B cell (primary cell): ENCODE measurements around the gene METTL27. TPM values are rescaled to one million over a fixed set of nuclear protein-coding genes. Genes with fewer than 3 reads are reported as not detected.

ENCODE experiments used
- ATAC-seq: fragments of 200-7000 bp; cut with Tn5 transposase; one replicate; pipeline ENCODE4 v1.10.0; 2021; ENCODE audit warnings: low read depth, mild to moderate bottlenecking, moderate number of reproducible peaks, moderate library complexity
- CTCF ChIA-PET: fragments of 350-600 bp; sonication (Branson Sonifier 250); formaldehyde crosslinking; loops from one replicate; lab custom pipeline; 2021; ENCODE audit warnings: antibody characterized with exemption, inconsistent platforms; lab: Charles Lee
- POLR2A ChIA-PET: fragments of 350-600 bp; sonication (Branson Sonifier 250); formaldehyde crosslinking; loops from one replicate; lab custom pipeline; 2021; ENCODE audit warnings: antibody characterized with exemption; lab: Charles Lee
- DNase-seq: peaks from one replicate; pipeline ENCODE4 v3.0.0; 2013
- H2AFZ ChIP-seq: 2 replicates; pipeline ENCODE4 v1.6.1; 2012; ENCODE audit warnings: mild to moderate bottlenecking, low read depth, low read length; ENCODE audit not compliant: insufficient read depth, poor library complexity, severe bottlenecking
- H3K27ac ChIP-seq, 2 donors: 1 replicate in 1 of 2; 2 replicates in 1 of 2; pipeline ENCODE4 v1.5.1; 2012 to 2013; ENCODE audit warnings: low read length in 2 of 2, mild to moderate bottlenecking in 2 of 2, moderate library complexity in 1 of 2
- H3K27me3 ChIP-seq, 4 experiments: fragments of 200-600 bp in 1 of 4; sonication (generic) in 1 of 4; replicated peaks in 1 of 4; 1 replicate in 2 of 4; 2 replicates in 2 of 4; pipeline versions ENCODE4 v1.6.1 to v1.7.0; 2013 to 2016; ENCODE audit warnings: low read length in 3 of 4, mild to moderate bottlenecking in 2 of 4, mixed read lengths in 1 of 4, moderate library complexity in 1 of 4; ENCODE audit not compliant: insufficient read depth in 4 of 4, control insufficient read depth in 3 of 4; ENCODE audit errors: control extremely low read depth in 1 of 4
- H3K36me3 ChIP-seq, 2 experiments: replicated peaks in 1 of 2; 1 replicate in 1 of 2; 2 replicates in 1 of 2; pipeline versions ENCODE4 v1.6.1 to v1.7.1; 2013; ENCODE audit warnings: low read length in 1 of 2; ENCODE audit not compliant: insufficient read depth in 2 of 2, control insufficient read depth in 1 of 2; ENCODE audit errors: control extremely low read depth in 1 of 2, extremely low read depth in 1 of 2
- H3K4me1 ChIP-seq, 2 donors: fragments of 200-600 bp in 1 of 2; sonication (generic) in 1 of 2; 1 replicate in 1 of 2; 2 replicates in 1 of 2; pipeline versions ENCODE4 v1.5.1 to v1.6.1; 2013 to 2017; ENCODE audit warnings: low read length in 2 of 2; ENCODE audit not compliant: control insufficient read depth in 2 of 2, insufficient read depth in 2 of 2
- H3K4me2 ChIP-seq: replicated peaks from 2 replicates; pipeline ENCODE3; 2012; ENCODE audit warnings: mild to moderate bottlenecking, low read depth, low read length; ENCODE audit not compliant: poor library complexity, severe bottlenecking
- H3K4me3 ChIP-seq, 5 experiments: fragments of 200-600 bp in 1 of 5; sonication (generic) in 1 of 5; 1 replicate in 3 of 5; 2 replicates in 2 of 5; pipeline versions ENCODE4 v1.5.1 to v1.7.0; 2011 to 2016; ENCODE audit warnings: low read length in 4 of 5, mild to moderate bottlenecking in 4 of 5, low read depth in 2 of 5, control low read depth in 1 of 5, moderate library complexity in 1 of 5; ENCODE audit not compliant: insufficient read depth in 1 of 5; ENCODE audit errors: control extremely low read depth in 1 of 5, extremely low read depth in 1 of 5
- H3K79me2 ChIP-seq: fragments of 200-600 bp; sonication (generic); one replicate; pipeline ENCODE4 v1.6.0; 2016; ENCODE audit warnings: low read length; ENCODE audit not compliant: control insufficient read depth, insufficient read depth
- H3K9ac ChIP-seq: fragments of 200-600 bp; sonication (generic); 2 replicates; pipeline ENCODE4 v1.6.1; 2017; ENCODE audit warnings: mild to moderate bottlenecking, low read length, moderate library complexity
- H3K9me3 ChIP-seq, 3 donors: one replicate each; pipeline versions ENCODE4 v1.6.1 to v1.7.1; 2013; ENCODE audit warnings: low read length in 2 of 3; ENCODE audit not compliant: control insufficient read depth in 2 of 3, insufficient read depth in 1 of 3; ENCODE audit errors: control extremely low read depth in 1 of 3
- H4K20me1 ChIP-seq: 2 replicates; pipeline ENCODE4 v1.6.0; 2012; ENCODE audit warnings: mild to moderate bottlenecking, low read length; ENCODE audit not compliant: insufficient read depth, control insufficient read depth, poor library complexity, severe bottlenecking
- H3K27ac Mint-ChIP-seq: one replicate; pipeline ENCODE4 v1.8.0; 2021; ENCODE audit warnings: mixed read lengths
- H3K27me3 Mint-ChIP-seq: one replicate; pipeline ENCODE4 v1.8.0; 2021; ENCODE audit warnings: mixed read lengths
- H3K4me1 Mint-ChIP-seq: one replicate; pipeline ENCODE4 v1.8.0; 2021; ENCODE audit warnings: mixed read lengths
- H3K4me3 Mint-ChIP-seq: one replicate; pipeline ENCODE4 v1.8.0; 2021; ENCODE audit warnings: mixed read lengths
- H3K9me3 Mint-ChIP-seq: one replicate; pipeline ENCODE4 v1.8.0; 2022; ENCODE audit warnings: mixed read lengths; ENCODE audit not compliant: insufficient read depth
- EZH2 ChIP-seq: IDR thresholded peaks from 2 replicates; pipeline ENCODE4 v1.6.1; 2012; ENCODE audit warnings: borderline replicate concordance, low read depth, mild to moderate bottlenecking, moderate library complexity, low read length; ENCODE audit not compliant: insufficient read depth, poor library complexity, severe bottlenecking
- WGBS: methylation state at CpG from one replicate; pipeline ENCODE4 v1.1.5; 2013; ENCODE audit warnings: missing lambda C conversion rate; ENCODE audit not compliant: insufficient coverage; 5-methylcytosine and 5-hydroxymethylcytosine counted together
- intact Hi-C: fragments of 100-400 bp; cut with micrococcal nuclease; formaldehyde crosslinking; loops from one replicate; pipeline ENCODE4 v1.10.0; 2022
- polyA plus RNA-seq: library from polyadenylated mRNA; depleted of rRNA; stranded (reverse); fragments of >200 nt; gene quantifications from 2 replicates; pipeline ENCODE4 v1.2.3, GENCODE V29; 2012
- total RNA-seq, 2 donors: library from RNA; stranded (reverse); fragments of 120-200 nt in 1 of 2; gene quantifications; 1 replicate in 1 of 2; 2 replicates in 1 of 2; pipeline versions ENCODE4 v1.2.3 to v1.2.4, GENCODE V29; 2013 to 2022
- TF ChIP-seq, protein P1 (sequence below): fragments of 200-600 bp; IDR thresholded peaks from one replicate; pipeline ENCODE4 v1.8.0; 2022; ENCODE audit warnings: antibody characterized with exemption, mild to moderate bottlenecking

METTL27 gene
- total and polyA plus RNA-seq, 2 donors (not counting 1 experiment from before 2014, with no cell fraction given), result 0.37 to 1.5 TPM

- H2AFZ ChIP-seq, result peak overlapping the region; percentile 76
Measured at GRCh38 chr7:73827567-73828106, 14.7 kb downstream of the METTL27 start.

GRCh38 chr7:73824986-73825385, 17.3 kb downstream of the METTL27 start:
- H3K27me3 Mint-ChIP-seq, result peaks cover 4% of the 10 kb centered on the region
- Histone ChIP-seq H2AFZ (no peak overlapping the region), H3K27me3 (peaks cover 0 to 5% (median 0%) of the 10 kb centered on the region in 4 experiments), H3K36me3 (no peaks in the 10 kb centered on the region), H3K4me1 (peaks cover 23 to 24% of the 10 kb centered on the region in 2 donors), H3K79me2 (no peaks in the 10 kb centered on the region), H3K27ac (no peak overlapping the region), H3K9ac (no peak overlapping the region), H3K4me2 (no peak overlapping the region), H3K4me3 (no peak overlapping the region), H4K20me1 (no peaks in the 10 kb centered on the region), H3K9me3 (no peaks in the 10 kb centered on the region)
- DNase-seq (no peak), ATAC-seq (no peak)
- no peak overlapping the region for H3K27ac Mint-ChIP-seq
- ChIA-PET CTCF (interaction anchor here (0.6 to 5.4 kb wide), 3 partner anchors 29 to 201 kb away, joined by 3 to 31 read pairs (median 15); no protein-coding TSS in a partner anchor), POLR2A (no interaction called here)
- intact Hi-C loops, result no loop called here
- H3K4me3 Mint-ChIP-seq, result no peak overlapping the region
- peaks cover 30% of the 10 kb centered on the region for H3K4me1 Mint-ChIP-seq
- WGBS, result 86% methylated on average over 9 of the region's 9 CpGs
- TF ChIP-seq, protein P1, sequence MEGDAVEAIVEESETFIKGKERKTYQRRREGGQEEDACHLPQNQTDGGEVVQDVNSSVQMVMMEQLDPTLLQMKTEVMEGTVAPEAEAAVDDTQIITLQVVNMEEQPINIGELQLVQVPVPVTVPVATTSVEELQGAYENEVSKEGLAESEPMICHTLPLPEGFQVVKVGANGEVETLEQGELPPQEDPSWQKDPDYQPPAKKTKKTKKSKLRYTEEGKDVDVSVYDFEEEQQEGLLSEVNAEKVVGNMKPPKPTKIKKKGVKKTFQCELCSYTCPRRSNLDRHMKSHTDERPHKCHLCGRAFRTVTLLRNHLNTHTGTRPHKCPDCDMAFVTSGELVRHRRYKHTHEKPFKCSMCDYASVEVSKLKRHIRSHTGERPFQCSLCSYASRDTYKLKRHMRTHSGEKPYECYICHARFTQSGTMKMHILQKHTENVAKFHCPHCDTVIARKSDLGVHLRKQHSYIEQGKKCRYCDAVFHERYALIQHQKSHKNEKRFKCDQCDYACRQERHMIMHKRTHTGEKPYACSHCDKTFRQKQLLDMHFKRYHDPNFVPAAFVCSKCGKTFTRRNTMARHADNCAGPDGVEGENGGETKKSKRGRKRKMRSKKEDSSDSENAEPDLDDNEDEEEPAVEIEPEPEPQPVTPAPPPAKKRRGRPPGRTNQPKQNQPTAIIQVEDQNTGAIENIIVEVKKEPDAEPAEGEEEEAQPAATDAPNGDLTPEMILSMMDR, result no peak
- TF ChIP-seq EZH2, result no peak
- no peaks in the 10 kb centered on the region for H3K9me3 Mint-ChIP-seq

More at GRCh38 chr7:73827567-73828106, 14.7 kb downstream of the METTL27 start:
- Mint-ChIP-seq H3K4me1 (peaks cover 30% of the 10 kb centered on the region), H3K27ac (peak overlapping the region; percentile 76), H3K4me3 (peak overlapping the region; percentile 80), H3K9me3 (no peaks in the 10 kb centered on the region), H3K27me3 (no peaks in the 10 kb centered on the region)
- ATAC-seq, result no peak
- no peaks in the 10 kb centered on the region for H3K9me3 ChIP-seq
- WGBS, result 27% methylated on average over 4 of the region's 11 CpGs
- H3K4me2 ChIP-seq, result peak overlapping the region; percentile 59
- no peaks in the 10 kb centered on the region for H4K20me1 ChIP-seq
- intact Hi-C loops, result no loop called here
- H3K27me3 ChIP-seq, result peaks cover 0 to 5% (median 0%) of the 10 kb centered on the region in 4 experiments
- H3K36me3 ChIP-seq, result no peaks in the 10 kb centered on the region
- peaks cover 23 to 24% of the 10 kb centered on the region in 2 donors for H3K4me1 ChIP-seq
- H3K27ac ChIP-seq, result no peak overlapping the region
- H3K4me3 ChIP-seq, result no peak overlapping the region
- ChIA-PET CTCF (interaction anchor here (1.6 to 5.4 kb wide), 5 partner anchors 17 to 199 kb away, joined by 6 to 31 read pairs (median 15); no protein-coding TSS in a partner anchor), POLR2A (no interaction called here)
- TF ChIP-seq, protein P1, result no peak
- TF ChIP-seq EZH2, result no peak
- H3K79me2 ChIP-seq, result no peaks in the 10 kb centered on the region
- DNase-seq, result no peak
- peak overlapping the region; percentile 23 for H3K9ac ChIP-seq
